ENCODE data around the gene SBK3. TPM values are rescaled to one million over a fixed set of nuclear protein-coding genes. Genes with fewer than 3 reads are reported as not detected.

Gene SBK3
- total and polyA plus RNA-seq, 2 of the 8 experiments (the other 6 are each of a cell fraction or from before 2014, with no cell fraction given): 0.76 to 1.5 TPM

DNA sequence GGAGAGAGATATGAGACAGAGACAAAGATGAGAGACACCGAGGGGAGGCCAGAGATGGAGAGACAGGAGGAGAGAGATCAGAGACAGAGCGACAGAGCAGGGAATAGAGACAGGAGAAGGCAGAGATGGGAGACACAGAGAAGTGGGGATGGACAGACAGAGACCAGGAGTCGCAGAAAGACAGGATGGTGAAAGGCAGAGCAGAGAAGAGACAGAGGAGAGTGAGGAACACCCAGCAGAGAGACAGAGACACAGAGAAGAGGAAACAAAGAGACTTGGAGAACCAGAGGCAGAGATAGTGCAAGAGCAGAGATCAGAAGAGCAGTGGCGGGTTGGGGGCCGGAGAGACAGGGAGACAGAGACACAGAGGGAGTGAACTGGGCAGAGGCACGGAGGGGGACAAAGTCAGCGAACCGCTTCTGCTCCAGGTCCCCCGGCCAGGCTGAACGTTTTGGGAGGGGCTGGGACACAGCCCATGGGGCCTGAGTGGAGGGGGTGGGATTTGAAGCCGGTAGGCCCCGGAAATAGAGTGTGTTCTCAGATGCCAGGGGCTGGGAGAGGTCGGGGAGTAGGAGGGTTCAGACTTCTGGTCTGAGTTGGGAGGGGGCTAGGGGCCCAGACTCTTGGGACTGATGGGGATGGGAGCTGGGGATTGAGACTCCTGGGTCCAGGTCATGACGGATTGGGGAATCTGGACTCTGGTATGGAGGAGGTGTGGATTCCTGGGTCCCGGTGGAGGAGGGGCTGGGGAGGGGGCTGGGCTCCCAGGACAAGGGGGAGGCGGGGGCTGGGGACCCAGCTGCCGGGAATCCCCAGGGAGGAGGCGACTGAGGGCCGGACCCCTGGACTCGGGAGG is 34.7 kb upstream of the SBK3 start:
- peak overlapping the region; percentile 100 for H4K5ac ChIP-seq (ENCODE audit: insufficient read length, low read depth, low read length)
- H3K23ac ChIP-seq (ENCODE audit: insufficient read length): no peak overlapping the region
- no peaks in the 10 kb centered on the region for H3K27me3 ChIP-seq (replicated peaks in 1 of 4; ENCODE audit: control insufficient read depth in 3 of 4, extremely low read depth in 1 of 4, insufficient read depth in 3 of 4, low read length in 3 of 4)
- H3K4me2 ChIP-seq (ENCODE audit: insufficient read depth in 1 of 2, low read depth in 2 of 2, low read length in 2 of 2): peak overlapping the region; percentile 74 to 99
- no peak overlapping the region for H2AFZ ChIP-seq (ENCODE audit: low read length)
- H4K91ac ChIP-seq (replicated peaks; ENCODE audit: insufficient read length, low read length): peak overlapping the region; percentile 85
- no peaks in the 10 kb centered on the region for H3K9me3 ChIP-seq (ENCODE audit: insufficient read depth in 2 of 2, low read depth in 1 of 2, low read length in 1 of 2)
- H3K79me2 ChIP-seq (ENCODE audit: control insufficient read depth in 1 of 2, insufficient read depth in 2 of 2, low read length in 2 of 2): peaks cover 5 to 6% of the 10 kb centered on the region in 2 experiments; a peak in 3 of 4 replicates
- H3K18ac ChIP-seq (ENCODE audit: extremely low read depth, low read length): peak overlapping the region; percentile 96; the same call in 1 of the 2 replicates
- peak overlapping the region; percentile 91 for H3K56ac ChIP-seq (replicated peaks; ENCODE audit: insufficient read length, low read depth, low read length)
- peak overlapping the region; percentile 70 to 80 (median 73) for H3K9ac ChIP-seq (replicated peaks in 1 of 4; ENCODE audit: extremely low read depth in 1 of 4, low read depth in 3 of 4, low read length in 3 of 4)
- peaks cover 7 to 23% (median 9%) of the 10 kb centered on the region in 4 experiments; a peak in 7 of 8 replicates for H3K36me3 ChIP-seq (ENCODE audit: control insufficient read depth in 2 of 4, insufficient read depth in 4 of 4, low read length in 3 of 4)
- POLR2A ChIA-PET (ENCODE audit: partially characterized antibody): interaction anchor here (0.6 to 2.7 kb wide), 9 partner anchors 9 to 300 kb away, joined by 3 to 27 read pairs (median 3); partner anchors contain the start of genes FIZ1, HSPBP1 and ZNF865
- no peak overlapping the region for H2BK20ac ChIP-seq (ENCODE audit: low read length)
- FAIRE-seq (no peak), DNase-seq (ENCODE audit: low read depth in 1 of 2, low spot score in 2 of 2) (peak in 1 of 2 experiments; percentile 60)
- H2AK5ac ChIP-seq (ENCODE audit: low read depth, low read length): peak overlapping the region; percentile 75; the same call in 1 of the 2 replicates
- H2BK5ac ChIP-seq (ENCODE audit: low read depth, low read length): peak overlapping the region; percentile 92; the same call in 1 of the 2 replicates
- no peak overlapping the region for H3K14ac ChIP-seq (ENCODE audit: insufficient read length)
- H3K79me1 ChIP-seq (ENCODE audit: low read depth, low read length): peaks cover 8% of the 10 kb centered on the region; the same call in 1 of the 2 replicates
- H3K23me2 ChIP-seq (ENCODE audit: low read depth, low read length): peaks cover 6% of the 10 kb centered on the region; the same call in 1 of the 2 replicates
- WGBS, 2 experiments (ENCODE audit: extremely low coverage in 1 of 2, insufficient coverage in 1 of 2, insufficient read length in 1 of 2, insufficient replicate concordance in 2 of 2, low coverage in 1 of 2, low lambda C conversion rate in 2 of 2, missing lambda C conversion rate in 1 of 2): 21% methylated on average over 13 of the region's 20 CpGs; no CpG with 5 or more reads in 1 of the 2 experiments
- no peak overlapping the region for H2BK12ac ChIP-seq (ENCODE audit: low read depth, low read length)
- H3K27ac ChIP-seq (ENCODE audit: low read depth, low read length): peak overlapping the region; percentile 81; the same call in 1 of the 2 replicates
- peak overlapping the region; percentile 73 to 92 (median 74) for H3K4me3 ChIP-seq (ENCODE audit: extremely low read depth in 1 of 4, insufficient read depth in 2 of 4, low read depth in 3 of 4, low read length in 4 of 4)
- H3K4ac ChIP-seq (replicated peaks; ENCODE audit: insufficient read length, low read depth, low read length): peak overlapping the region; percentile 80
- CTCF ChIA-PET (ENCODE audit: partially characterized antibody): interaction anchor here (1.1 to 1.4 kb wide), 2 partner anchors 23 to 113 kb away, joined by 3 to 4 read pairs; no protein-coding TSS in a partner anchor
- no peak overlapping the region for H2BK120ac ChIP-seq (replicated peaks; ENCODE audit: low read depth, low read length)
- 0 out of 2 replicates have a peak overlapping the region, but pooled peaks have one; percentile 88 for H2BK15ac ChIP-seq (ENCODE audit: low read length)
- no peaks in the 10 kb centered on the region for H3K4me1 ChIP-seq (replicated peaks in 1 of 4; ENCODE audit: control insufficient read depth in 3 of 4, insufficient read depth in 4 of 4, low read length in 3 of 4)
- H4K8ac ChIP-seq (ENCODE audit: extremely low read depth, insufficient read depth, low read length): peak overlapping the region; percentile 97
- peaks cover 0 to 4% of the 10 kb centered on the region in 2 experiments for H4K20me1 ChIP-seq (replicated peaks in 1 of 2; ENCODE audit: control insufficient read depth in 1 of 2, insufficient read depth in 2 of 2, low read length in 2 of 2)
- TF ChIP-seq GABPA (IDR thresholded peaks at IDR 0.05; ENCODE audit: borderline replicate concordance, insufficient read depth, low read length) (no peak), KDM5A (IDR thresholded peaks at IDR 0.05; ENCODE audit: low read length) (no peak), BCL11A (IDR thresholded peaks at IDR 0.05; ENCODE audit: low read depth in 2 of 2, low read length in 2 of 2) (no peak), TAF7 (optimal IDR thresholded peaks at IDR 0.05; ENCODE audit: borderline replicate concordance, low read depth, low read length) (no peak), RAD21 (IDR thresholded peaks at IDR 0.05 in 1 of 2, conservative IDR thresholded peaks at IDR 0.05 in 1 of 2; ENCODE audit: low read depth in 2 of 2, low read length in 2 of 2) (no peak), TCF12 (IDR thresholded peaks at IDR 0.05; ENCODE audit: low read depth, low read length) (no peak), TAF1 (IDR thresholded peaks at IDR 0.05; ENCODE audit: low read depth, low read length) (no peak), SRF (IDR thresholded peaks at IDR 0.05; ENCODE audit: low read depth, low read length) (no peak)
- TF ChIP-seq, protein P1, sequence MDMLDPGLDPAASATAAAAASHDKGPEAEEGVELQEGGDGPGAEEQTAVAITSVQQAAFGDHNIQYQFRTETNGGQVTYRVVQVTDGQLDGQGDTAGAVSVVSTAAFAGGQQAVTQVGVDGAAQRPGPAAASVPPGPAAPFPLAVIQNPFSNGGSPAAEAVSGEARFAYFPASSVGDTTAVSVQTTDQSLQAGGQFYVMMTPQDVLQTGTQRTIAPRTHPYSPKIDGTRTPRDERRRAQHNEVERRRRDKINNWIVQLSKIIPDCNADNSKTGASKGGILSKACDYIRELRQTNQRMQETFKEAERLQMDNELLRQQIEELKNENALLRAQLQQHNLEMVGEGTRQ (IDR thresholded peaks at IDR 0.05; ENCODE audit: low read length): no peak
